ENCODE measurements around the gene MEIS2. TPM values are rescaled to one million over a fixed set of nuclear protein-coding genes. Genes with fewer than 3 reads are reported as not detected.

MEIS2 gene
- total RNA-seq, 2 donors from 2014 or later = 24.3 to 29.8 TPM

GRCh38 chr15:36978625-36979024, 121.7 kb downstream of the MEIS2 start:
- H3K27ac ChIP-seq = no peak overlapping the region
- no peak overlapping the region for H3K4me3 ChIP-seq
- H3K9me3 ChIP-seq = peaks cover 0 to 5% of the 10 kb centered on the region in 2 donors
- H3K4me1 ChIP-seq = no peaks in the 10 kb centered on the region
- DNase-seq (ENCODE audit: low spot score) = no peak
- no peaks in the 10 kb centered on the region for H3K27me3 ChIP-seq
- TF ChIP-seq CTCF (IDR thresholded peaks at IDR 0.05) = no peak
- no peaks in the 10 kb centered on the region for H3K36me3 ChIP-seq

- H3K27ac ChIP-seq = no peak overlapping the region
- H3K36me3 ChIP-seq = no peaks in the 10 kb centered on the region
- no peak for TF ChIP-seq CTCF (IDR thresholded peaks at IDR 0.05)
- H3K9me3 ChIP-seq = peaks cover 0 to under 1% of the 10 kb centered on the region in 2 donors
- no peak for DNase-seq (ENCODE audit: low spot score)
- H3K4me3 ChIP-seq = no peak overlapping the region
- H3K27me3 ChIP-seq = no peaks in the 10 kb centered on the region
- no peaks in the 10 kb centered on the region for H3K4me1 ChIP-seq
Observed at GRCh38 chr15:36978126-36978525, 122.2 kb downstream of the MEIS2 start.

- H3K4me3 ChIP-seq = no peak overlapping the region
- H3K4me1 ChIP-seq = no peaks in the 10 kb centered on the region
- no peaks in the 10 kb centered on the region for H3K27me3 ChIP-seq
- no peak for TF ChIP-seq CTCF (IDR thresholded peaks at IDR 0.05)
- H3K9me3 ChIP-seq = no peaks in the 10 kb centered on the region
- no peaks in the 10 kb centered on the region for H3K36me3 ChIP-seq
- H3K27ac ChIP-seq = no peak overlapping the region
- DNase-seq (ENCODE audit: low spot score) = no peak
Observed at GRCh38 chr15:36977659-36978058, 122.7 kb downstream of the MEIS2 start.

GRCh38 chr15:36972704-36973103, 127.6 kb downstream of the MEIS2 start:
- no peak for DNase-seq (ENCODE audit: low spot score)
- no peak overlapping the region for H3K4me3 ChIP-seq
- TF ChIP-seq CTCF (IDR thresholded peaks at IDR 0.05) = no peak
- H3K27me3 ChIP-seq = no peaks in the 10 kb centered on the region
- no peaks in the 10 kb centered on the region for H3K4me1 ChIP-seq
- no peaks in the 10 kb centered on the region for H3K36me3 ChIP-seq
- no peak overlapping the region for H3K27ac ChIP-seq
- H3K9me3 ChIP-seq = no peaks in the 10 kb centered on the region

GRCh38 chr15:36970522-36970921, 129.8 kb downstream of the MEIS2 start:
- H3K4me1 ChIP-seq = no peaks in the 10 kb centered on the region
- TF ChIP-seq CTCF (IDR thresholded peaks at IDR 0.05) = no peak
- no peak overlapping the region for H3K4me3 ChIP-seq
- no peaks in the 10 kb centered on the region for H3K27me3 ChIP-seq
- no peaks in the 10 kb centered on the region for H3K36me3 ChIP-seq
- H3K9me3 ChIP-seq = no peaks in the 10 kb centered on the region
- H3K27ac ChIP-seq = no peak overlapping the region
- DNase-seq (ENCODE audit: low spot score) = no peak

- no peaks in the 10 kb centered on the region for H3K27me3 ChIP-seq
- H3K4me1 ChIP-seq = no peaks in the 10 kb centered on the region
- no peak overlapping the region for H3K27ac ChIP-seq
- no peak for DNase-seq (ENCODE audit: low spot score)
- no peak for TF ChIP-seq CTCF (IDR thresholded peaks at IDR 0.05)
- no peaks in the 10 kb centered on the region for H3K9me3 ChIP-seq
- H3K36me3 ChIP-seq = no peaks in the 10 kb centered on the region
- no peak overlapping the region for H3K4me3 ChIP-seq
Observed at GRCh38 chr15:36967929-36968328, 132.4 kb downstream of the MEIS2 start.
